Ovary (tissue), 3 donors: ENCODE data around the gene BCL2L15.

Experiments
- CTCF ChIP-seq, 3 donors: fragments of 450-650 bp in 2 of 3; fragments of 200-600 bp in 1 of 3; IDR thresholded peaks; one replicate each; pipeline versions ENCODE4 v1.5.1 to v1.8.0; 2016 to 2022; ENCODE audit warnings: antibody characterized with exemption in 3 of 3, mild to moderate bottlenecking in 1 of 3
- EP300 ChIP-seq: sonication (generic); formaldehyde crosslinking; IDR thresholded peaks from one replicate; pipeline ENCODE4 v1.6.1; 2017; ENCODE audit warnings: antibody characterized with exemption
- POLR2A ChIP-seq: fragments of 450-650 bp; IDR thresholded peaks from one replicate; pipeline ENCODE4 v1.6.1; 2017; ENCODE audit warnings: antibody characterized with exemption, mild to moderate bottlenecking, moderate library complexity
- donor health status: DM: no; HTN: no; CAD: no.

GRCh38 chr1:113895098-113895497, 7.7 kb upstream of the BCL2L15 start:
- TF ChIP-seq CTCF (IDR thresholded peaks at IDR 0.05) = no peak
- TF ChIP-seq POLR2A = no peak
- no peak for TF ChIP-seq EP300
